Suprapubic skin (tissue), 4 donors: ENCODE results near the gene UTS2B. TPM values are rescaled to one million over a fixed set of nuclear protein-coding genes. Genes with fewer than 3 reads are reported as not detected.

Experiments used
- DNase-seq, 2 donors: peaks; one replicate each; pipeline ENCODE4 v3.0.0-alpha.2; 2019; ENCODE audit warnings: low spot score in 2 of 2
- H3K27ac ChIP-seq: fragments of 200-600 bp; sonication (generic); one replicate; pipeline ENCODE4 v1.5.1; 2019
- H3K27me3 ChIP-seq: fragments of 200-600 bp; sonication (generic); one replicate; pipeline ENCODE4 v1.5.1; 2019
- H3K36me3 ChIP-seq: fragments of 200-600 bp; sonication (generic); one replicate; pipeline ENCODE4 v1.5.1; 2019
- H3K4me1 ChIP-seq: fragments of 200-600 bp; sonication (generic); one replicate; pipeline ENCODE4 v1.5.1; 2019
- H3K4me3 ChIP-seq: fragments of 200-600 bp; sonication (generic); one replicate; pipeline ENCODE4 v1.5.1; 2019; ENCODE audit warnings: mild to moderate bottlenecking
- H3K9me3 ChIP-seq: fragments of 200-600 bp; sonication (generic); one replicate; pipeline ENCODE4 v1.5.1; 2019
- EP300 ChIP-seq: sonication (generic); formaldehyde crosslinking; IDR thresholded peaks from one replicate; pipeline ENCODE4 v1.6.1; 2017; ENCODE audit warnings: antibody characterized with exemption
- POLR2A ChIP-seq, 2 donors: fragments of 450-650 bp; IDR thresholded peaks; one replicate each; pipeline ENCODE4 v1.6.1; 2017; ENCODE audit warnings: antibody characterized with exemption in 2 of 2, mild to moderate bottlenecking in 2 of 2, moderate library complexity in 2 of 2
- POLR2AphosphoS5 ChIP-seq, 3 donors: sonication (generic); formaldehyde crosslinking; IDR thresholded peaks; one replicate each; pipeline ENCODE4 v1.6.1; 2017; ENCODE audit warnings: antibody characterized with exemption in 3 of 3
- WGBS: methylation state at CpG from one replicate; pipeline ENCODE4 v1.1.5; 2018; 5-methylcytosine and 5-hydroxymethylcytosine counted together
- total RNA-seq, 4 donors: library from RNA; depleted of rRNA; stranded (reverse); fragments of >200 nt; gene quantifications; one replicate each; pipeline ENCODE4 v1.1.0, GENCODE V29; 2016
- TF ChIP-seq, protein P1 (sequence below), 2 donors: fragments of 200-600 bp in 1 of 2; fragments of 450-650 bp in 1 of 2; sonication (generic) in 1 of 2; IDR thresholded peaks; one replicate each; pipeline ENCODE4 v1.5.1; 2016 to 2019; ENCODE audit warnings: antibody characterized with exemption in 2 of 2, mild to moderate bottlenecking in 1 of 2, moderate library complexity in 1 of 2

Gene UTS2B
- total RNA-seq, 4 donors from 2014 or later: 1.0 TPM; not detected in 3

DNA sequence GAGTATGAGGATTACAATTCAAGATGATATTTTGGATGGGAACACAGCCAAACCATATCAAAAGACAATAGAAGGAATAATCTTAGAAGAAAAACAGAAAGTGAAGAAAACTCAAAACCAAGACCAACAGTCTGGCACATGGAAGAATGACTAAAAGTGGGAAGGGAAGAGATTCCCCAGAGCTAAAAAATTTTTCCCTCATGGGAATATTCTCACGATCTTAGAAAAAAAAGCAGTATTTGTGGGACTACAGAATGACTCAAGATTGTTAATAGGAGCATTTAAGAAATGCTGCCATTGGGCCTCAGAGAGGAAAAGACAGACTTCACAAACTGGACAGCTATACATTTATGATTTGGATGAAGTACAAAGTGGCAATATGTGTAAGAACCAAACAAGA, 113.0 kb downstream of the UTS2B start:
- Histone ChIP-seq H3K4me3 (no peak overlapping the region), H3K27ac (no peak overlapping the region), H3K36me3 (no peaks in the 10 kb centered on the region), H3K27me3 (no peaks in the 10 kb centered on the region), H3K4me1 (no peaks in the 10 kb centered on the region), H3K9me3 (no peaks in the 10 kb centered on the region)
- DNase-seq: no peak
- TF ChIP-seq POLR2AphosphoS5 (IDR thresholded peaks at IDR 0.05) (no peak), EP300 (no peak), POLR2A (IDR thresholded peaks at IDR 0.05) (no peak)
- TF ChIP-seq, protein P1, sequence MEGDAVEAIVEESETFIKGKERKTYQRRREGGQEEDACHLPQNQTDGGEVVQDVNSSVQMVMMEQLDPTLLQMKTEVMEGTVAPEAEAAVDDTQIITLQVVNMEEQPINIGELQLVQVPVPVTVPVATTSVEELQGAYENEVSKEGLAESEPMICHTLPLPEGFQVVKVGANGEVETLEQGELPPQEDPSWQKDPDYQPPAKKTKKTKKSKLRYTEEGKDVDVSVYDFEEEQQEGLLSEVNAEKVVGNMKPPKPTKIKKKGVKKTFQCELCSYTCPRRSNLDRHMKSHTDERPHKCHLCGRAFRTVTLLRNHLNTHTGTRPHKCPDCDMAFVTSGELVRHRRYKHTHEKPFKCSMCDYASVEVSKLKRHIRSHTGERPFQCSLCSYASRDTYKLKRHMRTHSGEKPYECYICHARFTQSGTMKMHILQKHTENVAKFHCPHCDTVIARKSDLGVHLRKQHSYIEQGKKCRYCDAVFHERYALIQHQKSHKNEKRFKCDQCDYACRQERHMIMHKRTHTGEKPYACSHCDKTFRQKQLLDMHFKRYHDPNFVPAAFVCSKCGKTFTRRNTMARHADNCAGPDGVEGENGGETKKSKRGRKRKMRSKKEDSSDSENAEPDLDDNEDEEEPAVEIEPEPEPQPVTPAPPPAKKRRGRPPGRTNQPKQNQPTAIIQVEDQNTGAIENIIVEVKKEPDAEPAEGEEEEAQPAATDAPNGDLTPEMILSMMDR (IDR thresholded peaks at IDR 0.05): no peak
- 68% methylated on average over 1 of the region's 1 CpG for WGBS

Other genes with a start within 250 kb of the UTS2B start
- gene OSTN, start 131.3 kb downstream of the UTS2B start, total RNA-seq: under 1 TPM in 1 of 4 donors, not detected in 3; 0.30 TPM
- 10 to 100 TPM; 34.9 to 67.7 (median 42.4) TPM for gene CCDC50, start 1.1 kb downstream of the UTS2B start, total RNA-seq
- not detected for gene PYDC2, start 130.6 kb upstream of the UTS2B start, total RNA-seq